HG02885 (cell line): Measurements from ENCODE around the gene FAM228A.
A peak's percentile ranks its signal among the peaks of the same experiment; 100 is the strongest.
"Not testable (repeated sequence)": the region's sequence is repeated elsewhere in the genome, so short reads cannot be mapped to it uniquely, and the experiment has no call there.

ENCODE experiments used
- ATAC-seq: cut with Tn5 transposase; IDR thresholded peaks from one replicate; pipeline ENCODE4 v1.9.1; 2021; ENCODE audit warnings: mild to moderate bottlenecking; ENCODE audit not compliant: unreplicated experiment, poor library complexity

The FAM228A gene

GRCh38 chr2:24174851-24175277 is at the start of gene FAM228A:
FAM228A (plus strand) TSS chr2:24175053; CDS start chr2:24175481, 428 bp downstream.
- no peak for ATAC-seq

- ATAC-seq: no peak
Observed at GRCh38 chr2:24125956-24126355, 48.9 kb upstream of the FAM228A start.

- ATAC-seq: no peak
Observed at GRCh38 chr2:24132543-24132942, 42.3 kb upstream of the FAM228A start.

GRCh38 chr2:24140305-24140704 is 34.5 kb upstream of the FAM228A start:
- not testable (repeated sequence) for ATAC-seq

DNA sequence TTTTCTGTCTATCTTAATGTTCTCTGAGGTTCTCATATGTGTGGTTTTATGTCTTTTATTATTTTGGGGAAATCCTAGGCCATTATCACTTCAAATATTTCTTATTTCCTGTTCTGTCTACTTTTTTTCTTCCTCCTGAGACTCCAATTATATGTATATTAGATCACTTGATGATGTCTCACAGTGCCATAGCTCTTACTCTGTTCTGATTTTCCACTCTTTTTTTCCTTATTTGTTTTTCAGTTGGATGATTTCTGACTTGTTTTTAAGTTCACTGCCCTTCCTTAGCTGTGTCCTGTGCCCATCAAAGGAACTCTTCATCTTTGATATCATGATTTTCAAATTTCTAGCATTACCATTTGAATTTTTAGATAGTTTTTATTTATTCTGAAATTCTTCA is 27.5 kb upstream of the FAM228A start:
- ATAC-seq: no peak

- no peak for ATAC-seq
Observed at GRCh38 chr2:24152413-24153197, 22.2 kb upstream of the FAM228A start.

DNA sequence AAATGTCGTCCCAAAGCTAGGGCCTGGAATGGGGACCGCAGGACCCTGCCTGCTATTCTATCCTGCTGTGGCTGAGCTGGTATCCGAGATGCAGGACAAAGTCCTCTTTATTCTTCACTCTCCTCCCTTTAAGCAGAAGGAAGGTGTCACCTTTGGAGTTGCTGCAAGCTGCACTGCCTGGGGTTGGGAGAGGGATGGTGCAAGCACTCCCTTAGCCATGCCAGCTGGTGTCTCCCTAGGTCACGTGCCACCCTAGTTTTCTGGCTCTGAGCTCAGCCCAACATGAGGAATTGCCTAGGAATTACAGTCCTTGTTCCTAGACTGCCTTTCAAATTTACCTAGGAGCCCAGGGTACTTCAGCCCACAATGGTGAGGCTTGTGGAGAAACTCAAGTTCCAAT is 21.4 kb upstream of the FAM228A start:
- no peak for ATAC-seq

DNA sequence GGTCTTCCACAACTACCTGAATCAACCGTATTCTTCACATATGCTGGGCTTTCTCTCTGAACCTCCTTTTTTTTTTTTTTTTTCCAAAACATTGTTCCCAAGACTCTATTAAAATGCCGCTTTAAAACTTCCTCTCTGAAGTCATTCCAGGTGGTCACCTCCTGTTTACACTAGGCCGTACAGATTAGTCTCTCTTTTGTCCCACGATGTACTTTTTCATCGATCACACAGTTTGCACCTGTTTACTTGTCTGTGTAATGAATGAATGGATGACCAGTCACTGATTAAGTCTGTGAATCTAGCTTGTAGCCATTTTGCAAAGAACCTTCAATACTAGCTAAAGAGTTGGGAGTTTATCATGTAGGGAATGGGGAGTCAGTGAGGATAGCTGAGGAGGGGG is 16.7 kb upstream of the FAM228A start:
- no peak for ATAC-seq

- ATAC-seq: no peak
Observed at GRCh38 chr2:24159708-24160107, 15.1 kb upstream of the FAM228A start.

DNA sequence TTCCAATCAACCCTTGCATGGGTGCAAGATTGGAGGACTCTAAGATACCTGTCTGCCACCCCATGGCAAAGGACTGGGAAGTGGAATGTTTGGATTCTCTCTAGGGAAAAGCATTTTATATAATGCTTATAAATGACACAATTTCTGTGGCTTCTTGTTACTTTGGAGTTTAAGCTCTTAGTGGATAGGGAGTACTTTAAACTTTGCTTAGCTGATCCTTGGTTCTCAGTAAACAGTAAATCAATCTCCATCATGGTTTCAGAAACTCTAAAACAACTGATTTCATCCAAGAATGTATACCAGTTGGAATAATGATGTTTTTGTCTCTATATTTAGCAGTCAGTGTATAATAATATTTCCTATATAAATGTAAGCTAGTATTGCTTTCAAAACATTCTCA is 14.1 kb upstream of the FAM228A start:
- no peak for ATAC-seq

- ATAC-seq: no peak
Observed at GRCh38 chr2:24162494-24162893, 12.4 kb upstream of the FAM228A start.

DNA sequence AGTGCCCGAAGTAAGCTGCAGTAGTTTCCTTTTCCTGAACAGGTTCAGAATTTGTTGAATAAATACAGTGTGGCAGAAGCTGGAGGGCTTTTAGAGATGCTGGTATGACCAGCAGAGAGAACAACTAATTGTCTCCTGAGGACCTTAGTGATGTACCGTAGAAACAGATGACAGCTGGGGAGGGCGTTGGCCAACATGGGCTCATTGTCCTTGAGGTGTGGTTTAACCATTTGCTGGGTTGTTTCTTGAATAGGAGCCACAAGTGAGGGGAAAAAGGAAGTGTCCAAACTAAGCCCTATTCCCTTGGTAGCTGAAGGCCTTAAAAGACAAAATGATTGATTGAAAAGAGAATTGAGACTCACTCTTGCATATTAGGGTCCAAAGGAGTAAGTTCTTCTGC is 11.7 kb upstream of the FAM228A start:
- ATAC-seq: no peak

GRCh38 chr2:24163601-24164000 is 11.3 kb upstream of the FAM228A start:
- ATAC-seq: no peak

GRCh38 chr2:24164416-24164973 is 10.4 kb upstream of the FAM228A start:
- peak; percentile 86 for ATAC-seq

GRCh38 chr2:24169023-24169422 is 5.8 kb upstream of the FAM228A start:
- no peak for ATAC-seq

GRCh38 chr2:24175631-24176187 is 856 bp downstream of the FAM228A start:
- no peak for ATAC-seq

DNA sequence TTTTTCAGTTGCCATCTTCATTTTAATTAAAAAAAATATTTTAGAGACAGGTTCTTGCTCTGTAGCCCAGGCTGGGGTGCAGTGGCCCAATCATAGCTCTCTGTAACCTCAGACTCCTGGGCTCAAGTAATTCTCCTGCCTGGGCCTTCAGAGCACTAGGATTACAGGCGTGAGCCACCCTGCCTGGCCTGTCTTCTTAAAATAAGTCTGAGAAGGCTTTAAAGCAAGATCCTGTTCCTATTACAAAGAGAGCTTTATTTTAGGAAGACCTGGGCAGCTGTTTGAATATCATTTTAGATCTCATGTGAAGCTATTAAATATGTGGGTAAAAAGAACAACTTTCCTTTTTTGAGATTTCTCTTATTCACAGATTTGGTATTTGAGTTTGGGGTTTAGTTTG is 1.5 kb downstream of the FAM228A start:
- no peak for ATAC-seq

GRCh38 chr2:24179683-24180082 is 4.8 kb downstream of the FAM228A start:
- ATAC-seq: no peak

- ATAC-seq: no peak
Observed at GRCh38 chr2:24181849-24182248, 7.0 kb downstream of the FAM228A start.

- no peak for ATAC-seq
Observed at GRCh38 chr2:24182507-24182906, 7.7 kb downstream of the FAM228A start.

- ATAC-seq: no peak
Observed at GRCh38 chr2:24183366-24184069, 8.7 kb downstream of the FAM228A start.
